Right ventricle myocardium inferior (tissue), 1 donor: ENCODE results near the gene PDGFB. TPM values are rescaled to one million over a fixed set of nuclear protein-coding genes. Genes with fewer than 3 reads are reported as not detected.

Experiments
- ATAC-seq: fragments of 200-7000 bp; cut with Tn5 transposase; one replicate; pipeline ENCODE4 v1.9.1; 2020; ENCODE audit warnings: mild to moderate bottlenecking, moderate library complexity
- DNase-seq: peaks from one replicate; pipeline ENCODE4 v3.0.0; 2021; ENCODE audit errors: missing footprints
- intact Hi-C: fragments of 100-400 bp; cut with DNase I; formaldehyde crosslinking; loops from one replicate; pipeline ENCODE4 v1.11.0; 2022
- long read RNA-seq: library from polyadenylated mRNA; unstranded; transcript quantifications from one replicate; pipeline ENCODE4 v2.0.0, GENCODE V29; 2021
- total RNA-seq: library from RNA; stranded (reverse); fragmentation: NEBNext Ultra II Directional; extraction: Animal tissue kit (Norgen Biotek cat#: 25700); gene quantifications from one replicate; pipeline ENCODE4 v1.2.1, GENCODE V29; 2021
- donor health status: DM: no; HTN: yes; CAD: no; lungs with severe emphysema.

The PDGFB gene
- 19.7 TPM for total RNA-seq
- long read RNA-seq, transcript PDGFB-201 (7 exons, 3,497 nt) = major isoform, 15 of 21 reads
- long read RNA-seq, partial matches to known transcripts = 2 of 21 reads
- long read RNA-seq, other reads (novel, unspliced or antisense) = 4 of 21 reads

- intact Hi-C loops = loop anchor here (5.0 kb wide), 1 partner anchor 48 kb away; no protein-coding TSS in a partner anchor
- DNase-seq = no peak
Observed at GRCh38 chr22:39244496-39245129, at the start of gene PDGFB. Gene PDGFB (minus strand): TSS chr22:39244982. CDS start chr22:39243963, 1,019 bp downstream.

GRCh38 chr22:39293766-39294368 lies 49.1 kb upstream of the PDGFB start:
- ATAC-seq (no peak), DNase-seq (peak; percentile 11)
- intact Hi-C loops = loop anchor here (5.0 kb wide), 1 partner anchor 52 kb away; the partner anchor contains the start of gene PDGFB

More at GRCh38 chr22:39244496-39245129, at the start of gene PDGFB:
- ATAC-seq = peak; percentile 51

- intact Hi-C loops = loop anchor here (5.0 kb wide), 1 partner anchor 50 kb away; the partner anchor contains the start of gene PDGFB
- peak; percentile 95 for DNase-seq
- ATAC-seq = peak; percentile 83
Observed at GRCh38 chr22:39292561-39293074, 47.8 kb upstream of the PDGFB start.

- intact Hi-C loops = loop anchor here (5.0 kb wide), 1 partner anchor 50 kb away; the partner anchor contains the start of gene PDGFB
- peak; percentile 37 for DNase-seq
- no peak for ATAC-seq
Observed at GRCh38 chr22:39292031-39292462, 47.3 kb upstream of the PDGFB start.

GRCh38 chr22:39291523-39291922 lies 46.7 kb upstream of the PDGFB start:
- peak; percentile 45 for DNase-seq
- ATAC-seq = no peak
- intact Hi-C loops = loop anchor here (5.0 kb wide), 1 partner anchor 49 kb away; the partner anchor contains the start of gene PDGFB

GRCh38 chr22:39290724-39291161 lies 46.0 kb upstream of the PDGFB start:
- DNase-seq (peak; percentile 86), ATAC-seq (peak; percentile 78)
- intact Hi-C loops = loop anchor here (5.0 kb wide), 1 partner anchor 48 kb away; the partner anchor contains the start of gene PDGFB

- ATAC-seq (no peak), DNase-seq (peak; percentile 20)
- intact Hi-C loops = loop anchor here (5.0 kb wide), 1 partner anchor 48 kb away; the partner anchor contains the start of gene PDGFB
Observed at GRCh38 chr22:39289975-39290720, 45.4 kb upstream of the PDGFB start.

GRCh38 chr22:39289533-39289932 lies 44.8 kb upstream of the PDGFB start:
- DNase-seq (peak; percentile 11), ATAC-seq (no peak)
- intact Hi-C loops = no loop called here

- intact Hi-C loops = no loop called here
- ATAC-seq (no peak), DNase-seq (peak; percentile 18)
Observed at GRCh38 chr22:39288135-39288898, 43.5 kb upstream of the PDGFB start.

GRCh38 chr22:39287076-39287725 lies 42.4 kb upstream of the PDGFB start:
- ATAC-seq (peak; percentile 24), DNase-seq (peak; percentile 50)

GRCh38 chr22:39284983-39285382 lies 40.2 kb upstream of the PDGFB start:
- DNase-seq (peak; percentile 32), ATAC-seq (no peak)
- intact Hi-C loops = no loop called here

More at GRCh38 chr22:39287076-39287725, 42.4 kb upstream of the PDGFB start:
- intact Hi-C loops = no loop called here

GRCh38 chr22:39284142-39284980 lies 39.6 kb upstream of the PDGFB start:
- intact Hi-C loops = no loop called here
- no peak for ATAC-seq
- peak; percentile 32 for DNase-seq

- intact Hi-C loops = no loop called here
- peak; percentile 45 for ATAC-seq
Observed at GRCh38 chr22:39283322-39284141, 38.8 kb upstream of the PDGFB start.

GRCh38 chr22:39282645-39283321 lies 38.0 kb upstream of the PDGFB start:
- intact Hi-C loops = no loop called here
- DNase-seq (peak; percentile 66), ATAC-seq (peak; percentile 30)

More at GRCh38 chr22:39283322-39284141, 38.8 kb upstream of the PDGFB start:
- DNase-seq = peak; percentile 83

GRCh38 chr22:39281126-39281525 lies 36.3 kb upstream of the PDGFB start:
- no peak for ATAC-seq
- no peak for DNase-seq
- intact Hi-C loops = no loop called here
